Right hindlimb (tissue), 1 donor: ENCODE results near the gene PHACTR1.
A peak's percentile ranks its signal among the peaks of the same experiment; 100 is the strongest.

Experiments
- DNase-seq: peaks from one replicate; pipeline ENCODE4 v3.0.0-alpha.2; 2018

PHACTR1 gene

DNA sequence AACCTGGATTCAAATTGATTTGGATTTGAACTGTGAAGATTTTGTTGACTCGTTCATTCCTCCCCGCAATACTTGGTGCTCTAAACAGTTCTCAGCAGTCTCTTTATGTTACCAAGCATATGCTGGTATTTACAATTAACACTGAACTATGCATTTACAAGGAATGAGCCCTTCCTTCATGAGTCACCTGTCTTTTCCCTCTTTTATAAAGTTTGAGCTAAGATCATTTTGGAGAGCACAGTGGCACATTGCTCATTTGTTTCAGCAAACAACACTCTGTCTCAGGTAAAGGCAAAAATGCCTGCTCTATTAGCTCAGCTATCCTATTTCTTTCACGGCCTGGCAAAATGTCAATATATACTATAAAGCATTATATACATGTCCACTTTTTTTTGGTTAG lies 285.4 kb downstream of the PHACTR1 start:
- no peak for DNase-seq

DNA sequence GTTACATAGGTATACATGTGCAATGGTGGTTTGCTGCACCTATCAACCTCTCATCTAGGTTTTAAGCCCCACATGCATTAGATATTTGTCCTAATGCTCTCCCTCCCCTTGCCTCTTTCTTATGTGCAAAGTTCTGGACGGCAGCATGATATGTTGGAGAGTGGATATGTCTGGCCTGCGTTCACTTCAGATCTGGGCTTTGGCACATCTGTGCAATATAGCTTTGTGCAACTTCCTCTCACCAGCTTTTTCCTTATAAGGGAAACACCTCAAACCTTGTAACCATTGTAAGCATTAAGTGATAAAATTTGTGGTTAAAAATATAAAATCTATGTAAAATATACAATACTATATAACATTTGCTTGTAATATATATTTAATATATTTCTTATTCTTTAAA lies 288.0 kb downstream of the PHACTR1 start:
- no peak for DNase-seq

DNA sequence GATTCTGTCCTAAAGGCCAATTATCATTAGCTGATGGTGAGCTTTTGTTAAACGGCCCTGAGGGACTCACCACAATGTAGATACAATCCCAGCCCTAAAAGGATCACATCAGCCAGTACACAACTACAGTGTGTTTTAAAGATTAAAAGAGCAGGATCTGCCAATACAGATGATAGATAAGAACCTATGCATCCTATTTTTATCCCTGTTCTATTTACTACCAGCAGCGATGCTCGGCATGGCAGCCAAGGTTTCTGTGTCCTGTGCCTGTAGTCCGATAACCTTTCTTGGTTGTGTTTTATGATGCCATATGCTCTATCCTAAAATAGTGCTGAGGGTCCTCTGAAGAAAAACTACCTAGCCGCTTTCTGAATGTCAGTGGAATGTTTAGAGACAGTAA lies 289.4 kb downstream of the PHACTR1 start:
- no peak for DNase-seq

DNA sequence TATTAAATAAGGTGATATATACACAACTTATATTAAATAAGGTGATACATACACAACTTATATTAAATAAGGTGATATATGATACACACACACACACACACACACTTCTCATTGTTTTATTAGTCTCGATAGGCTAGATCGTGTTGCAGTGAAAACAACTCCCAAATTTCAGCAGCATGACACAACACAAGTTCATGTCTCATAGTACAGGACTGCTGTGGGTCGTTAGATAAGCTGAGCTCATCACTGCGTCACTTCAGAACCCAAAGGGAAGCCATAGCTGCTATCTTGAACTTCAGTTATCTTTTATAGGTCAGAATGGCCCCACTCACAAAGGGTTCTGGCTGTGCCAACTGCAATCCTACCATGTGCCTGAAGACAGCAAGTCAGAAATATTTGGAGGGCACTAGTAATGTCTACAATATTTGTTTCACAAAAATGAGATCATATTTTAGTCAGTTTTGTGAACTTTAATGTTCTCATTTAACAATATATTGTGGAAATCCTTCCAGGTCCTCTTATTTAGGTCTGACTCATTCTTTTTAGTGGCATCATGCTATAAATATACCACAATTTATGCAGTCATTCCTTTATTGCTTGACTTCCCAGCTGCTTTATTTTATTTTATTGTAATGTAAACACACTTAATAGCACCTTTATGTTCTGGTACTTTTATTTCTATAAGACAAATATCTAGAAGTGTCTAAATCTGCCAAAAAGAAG lies 290.2 kb downstream of the PHACTR1 start:
- no peak for DNase-seq

DNA sequence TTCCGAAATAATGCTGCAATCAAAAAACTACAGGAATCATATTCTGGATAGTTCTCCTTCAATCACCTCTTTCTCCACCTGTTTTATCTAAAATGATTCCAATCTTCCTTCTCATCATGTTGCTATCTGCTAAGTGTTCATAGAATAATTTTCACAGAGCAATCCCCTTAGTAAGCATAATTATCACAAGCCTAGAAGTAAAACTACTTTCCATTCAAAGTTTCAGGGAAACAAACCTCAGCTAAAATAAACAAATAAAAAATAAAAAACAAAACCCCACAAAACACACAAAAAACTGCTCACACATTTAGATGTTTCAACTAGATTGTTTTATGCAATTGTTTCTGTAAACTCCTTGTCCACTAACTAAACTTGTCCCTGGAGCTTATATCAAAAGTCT lies 291.2 kb downstream of the PHACTR1 start:
- DNase-seq, result no peak

DNA sequence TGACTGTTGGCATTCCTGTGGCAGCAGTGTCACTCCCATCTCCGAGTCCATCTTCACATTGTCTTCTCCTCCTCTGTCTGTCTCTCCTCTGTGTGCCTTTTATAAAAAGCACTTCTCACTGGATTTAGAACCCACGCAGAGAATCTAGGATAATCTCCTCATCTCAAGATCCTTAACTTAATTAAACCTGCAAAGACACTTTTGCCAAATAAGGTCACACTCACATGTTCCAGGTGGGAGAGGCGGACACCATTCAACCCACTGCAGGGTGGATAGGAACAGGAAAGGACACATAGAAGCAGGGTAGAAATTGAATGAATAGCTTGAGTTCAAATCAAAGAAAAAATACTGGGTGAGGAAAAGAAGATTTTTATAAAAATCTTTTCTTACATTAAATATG lies 292.5 kb downstream of the PHACTR1 start:
- no peak for DNase-seq

DNA sequence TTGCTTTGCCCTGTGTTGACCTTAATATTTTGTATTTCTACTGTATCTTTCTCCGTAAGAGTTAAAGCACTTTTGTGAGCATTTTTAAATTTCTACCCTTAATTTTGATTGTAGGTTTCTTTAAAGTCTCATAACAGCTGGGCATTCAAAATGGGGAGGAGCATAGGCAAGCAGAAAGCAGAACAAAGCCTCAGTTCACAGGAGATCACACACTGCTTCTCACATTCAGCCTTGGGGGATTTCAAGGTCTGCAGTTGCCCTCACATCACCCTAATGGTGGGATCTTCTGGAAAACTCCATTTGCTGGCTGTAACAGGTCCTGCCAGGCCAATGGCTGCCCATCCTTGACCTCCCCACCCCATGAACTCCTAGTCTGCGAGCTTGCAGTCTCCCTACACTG lies 292.9 kb downstream of the PHACTR1 start:
- no peak for DNase-seq

DNA sequence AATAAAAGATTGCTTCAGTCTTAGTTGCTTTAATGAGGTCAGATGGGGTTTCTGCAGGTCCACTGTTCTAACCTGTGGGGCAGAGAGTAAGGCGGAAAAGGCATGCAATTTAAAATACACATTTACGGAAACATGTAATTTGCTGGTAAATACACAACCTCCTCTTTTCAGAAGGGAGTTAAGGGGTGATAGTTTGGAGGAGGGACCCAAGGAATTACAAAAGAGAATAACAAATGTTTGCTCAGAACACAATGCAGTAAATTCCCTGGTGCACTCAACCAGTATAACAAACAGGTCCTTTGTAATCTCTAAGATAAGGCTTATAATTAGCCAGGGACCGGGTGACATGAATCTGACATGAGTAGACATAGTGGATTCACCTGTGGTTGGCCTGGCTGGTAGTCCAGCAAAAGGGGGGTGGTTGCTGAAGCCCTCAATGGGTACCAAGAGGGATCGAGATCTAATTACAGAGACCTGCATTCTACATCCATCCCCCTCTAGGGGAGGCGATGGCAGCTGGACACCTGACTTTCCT lies 295.1 kb downstream of the PHACTR1 start:
- no peak for DNase-seq

DNA sequence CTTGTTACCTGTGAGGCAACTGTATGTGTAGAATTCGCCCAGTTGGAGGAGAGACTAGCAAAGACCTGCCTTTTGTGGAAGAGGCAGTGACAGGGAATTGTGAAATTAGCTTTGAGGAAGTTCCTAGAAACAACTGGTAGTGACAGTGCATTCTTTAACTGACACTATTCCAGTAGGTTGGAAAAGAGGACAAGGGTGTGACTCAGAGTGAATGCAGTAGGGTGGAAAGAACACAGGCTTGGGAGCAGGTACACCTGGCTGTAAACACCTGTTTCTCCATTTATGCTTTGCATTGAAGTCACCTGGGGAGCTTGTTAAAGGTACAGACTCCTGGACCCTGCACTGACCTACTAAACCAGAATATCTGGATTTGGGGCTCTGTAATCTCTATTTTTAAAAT lies 295.7 kb downstream of the PHACTR1 start:
- no peak for DNase-seq

DNA sequence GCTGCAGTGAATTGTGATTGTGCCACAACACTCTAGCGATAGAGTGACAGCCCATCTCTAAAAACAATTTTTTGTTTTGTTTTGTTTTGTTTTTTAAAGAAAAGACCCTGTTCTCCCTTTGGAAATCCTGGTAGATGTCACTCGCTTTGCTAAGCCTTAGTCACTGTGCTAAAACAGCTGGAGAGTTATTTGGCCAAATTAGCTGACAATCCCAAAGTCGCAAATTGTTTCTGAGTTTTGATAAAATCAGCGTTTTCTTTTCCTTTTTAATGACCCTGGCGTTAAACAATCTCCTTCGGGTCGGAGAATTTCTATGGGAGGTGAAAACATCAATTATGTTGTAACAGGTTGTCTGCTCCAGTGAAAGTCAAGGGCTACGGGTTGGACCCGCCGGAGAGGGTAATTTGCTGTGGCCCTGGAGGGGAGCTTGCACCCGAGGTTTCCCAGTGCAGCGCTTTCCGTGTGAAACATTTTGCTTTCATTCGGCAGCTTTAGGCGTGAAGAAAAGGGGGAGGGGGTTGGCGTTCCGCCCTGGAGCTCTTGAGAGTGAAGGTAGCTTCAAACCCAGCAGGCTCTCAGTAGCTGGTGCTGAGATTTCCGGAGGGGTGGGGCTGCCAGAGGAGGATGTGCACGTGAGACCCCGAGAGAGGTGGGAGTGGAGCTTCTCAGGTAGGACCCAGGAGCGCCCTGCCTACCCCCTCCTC lies 296.6 kb downstream of the PHACTR1 start:
- DNase-seq, result peak; percentile 39

DNA sequence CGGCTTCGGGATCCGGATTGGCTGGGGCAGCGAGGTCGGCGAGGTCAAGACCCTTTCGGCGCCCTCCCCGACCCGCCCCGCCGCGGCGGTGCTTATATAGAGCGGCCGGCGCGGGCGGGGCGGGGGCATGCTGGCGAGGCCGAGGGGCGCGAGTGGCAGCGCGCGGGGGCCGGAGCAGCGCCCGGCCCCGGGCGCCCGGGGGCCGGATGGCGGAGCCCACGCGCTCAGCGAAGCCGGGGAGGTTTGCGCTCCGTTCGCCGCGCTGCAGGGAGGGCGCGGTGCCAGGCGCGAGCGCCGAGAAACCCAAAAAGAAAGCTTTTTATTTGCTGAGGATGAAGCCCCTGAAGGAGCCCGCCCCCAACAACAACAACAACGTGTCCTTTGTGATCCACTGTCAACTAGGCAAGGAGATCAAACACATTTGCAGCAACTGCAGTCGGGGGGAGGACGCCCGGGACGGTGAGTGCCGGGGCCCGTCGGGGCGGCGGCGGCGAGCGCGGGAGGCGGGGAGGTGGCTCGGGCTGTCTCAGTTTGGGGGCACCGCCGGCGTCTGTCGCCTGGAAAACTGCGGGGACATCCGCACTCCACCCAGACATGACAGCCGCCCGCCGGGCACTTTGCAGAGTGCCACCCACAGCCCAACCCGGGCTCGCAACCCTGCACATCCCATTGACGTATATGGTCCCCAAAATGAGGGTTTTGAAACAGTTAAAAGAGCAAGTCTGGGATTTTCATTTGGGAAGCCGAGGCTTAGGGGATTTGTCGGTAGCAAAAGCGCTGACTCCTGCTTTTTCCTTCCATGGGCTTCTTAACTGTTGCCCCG lies 297.3 kb downstream of the PHACTR1 start:
- DNase-seq, result peak; percentile 42

DNA sequence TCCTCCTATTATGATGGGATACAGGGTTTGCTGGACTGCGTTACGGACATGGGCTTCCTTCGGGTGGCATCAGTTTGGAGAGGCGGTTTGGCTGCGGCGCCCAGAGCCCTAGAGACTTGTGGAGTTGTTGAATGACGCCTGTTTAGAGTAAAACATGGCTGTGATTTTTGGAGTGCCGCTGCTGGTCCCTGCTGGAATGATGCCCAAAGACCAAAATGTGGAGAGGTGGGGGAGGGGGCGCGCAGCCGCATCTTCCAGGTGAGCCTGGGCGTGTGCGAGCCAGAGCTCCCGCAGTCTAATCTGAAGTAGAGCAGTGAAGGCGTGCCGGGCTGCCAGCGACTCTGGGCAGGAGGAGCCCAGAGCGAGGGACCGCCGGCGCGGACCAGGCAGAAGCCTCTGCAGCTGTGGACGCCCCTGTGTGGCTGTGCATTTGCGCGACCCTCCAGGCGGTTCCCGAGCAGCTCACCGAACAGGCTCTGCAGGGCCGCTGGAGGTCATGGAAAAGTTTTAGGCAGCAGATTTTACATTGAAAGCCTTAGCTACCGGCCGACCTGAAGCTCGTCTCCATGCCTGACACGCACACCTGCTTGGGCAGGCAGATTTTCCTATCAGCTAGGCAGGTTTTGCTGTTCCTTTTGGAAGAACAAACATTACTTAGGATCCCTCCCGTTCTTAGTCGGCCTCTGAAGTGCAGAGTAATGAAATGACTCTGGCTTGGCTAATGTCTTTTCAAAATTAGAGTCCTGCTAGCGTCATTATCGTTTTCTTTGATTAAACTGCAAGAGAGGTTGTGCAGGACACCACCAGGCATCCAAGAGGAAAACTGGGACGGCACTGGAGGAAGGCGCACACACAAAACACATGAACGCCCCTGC lies 298.2 kb downstream of the PHACTR1 start:
- DNase-seq, result peak; percentile 24

DNA sequence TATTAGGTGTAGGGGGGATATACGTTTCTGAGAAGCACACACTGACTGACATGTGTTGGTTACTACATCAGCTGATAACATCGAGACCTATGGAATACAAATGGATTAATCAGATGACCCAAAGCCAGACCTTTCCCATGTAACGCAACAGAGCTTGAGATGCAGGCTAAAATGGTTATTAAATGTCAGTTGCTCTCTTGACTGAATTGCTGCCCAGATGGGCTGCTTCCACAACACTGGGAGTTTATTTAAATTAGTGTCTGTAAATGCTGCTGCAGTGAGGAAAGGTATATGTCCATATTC lies 298.8 kb downstream of the PHACTR1 start:
- DNase-seq, result no peak

DNA sequence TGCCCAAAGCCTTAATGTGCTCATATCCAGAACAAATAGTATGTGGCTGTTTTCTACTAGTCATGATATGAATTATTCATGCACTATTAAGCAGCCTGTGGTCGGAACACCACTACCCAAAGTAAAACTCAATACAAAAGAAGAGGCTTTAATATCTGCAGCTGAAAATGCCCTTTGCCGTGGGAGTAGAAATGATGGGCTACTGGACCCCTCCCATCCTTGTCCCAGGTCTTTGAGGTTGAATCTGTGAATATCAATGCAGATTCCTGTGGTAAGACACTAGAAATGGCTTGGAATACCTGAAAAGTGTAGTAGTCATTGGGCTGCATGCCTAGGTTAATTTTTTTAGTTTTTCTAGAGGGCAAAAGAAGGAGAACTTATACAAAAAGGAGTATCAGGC lies 308.0 kb downstream of the PHACTR1 start:
- no peak for DNase-seq

DNA sequence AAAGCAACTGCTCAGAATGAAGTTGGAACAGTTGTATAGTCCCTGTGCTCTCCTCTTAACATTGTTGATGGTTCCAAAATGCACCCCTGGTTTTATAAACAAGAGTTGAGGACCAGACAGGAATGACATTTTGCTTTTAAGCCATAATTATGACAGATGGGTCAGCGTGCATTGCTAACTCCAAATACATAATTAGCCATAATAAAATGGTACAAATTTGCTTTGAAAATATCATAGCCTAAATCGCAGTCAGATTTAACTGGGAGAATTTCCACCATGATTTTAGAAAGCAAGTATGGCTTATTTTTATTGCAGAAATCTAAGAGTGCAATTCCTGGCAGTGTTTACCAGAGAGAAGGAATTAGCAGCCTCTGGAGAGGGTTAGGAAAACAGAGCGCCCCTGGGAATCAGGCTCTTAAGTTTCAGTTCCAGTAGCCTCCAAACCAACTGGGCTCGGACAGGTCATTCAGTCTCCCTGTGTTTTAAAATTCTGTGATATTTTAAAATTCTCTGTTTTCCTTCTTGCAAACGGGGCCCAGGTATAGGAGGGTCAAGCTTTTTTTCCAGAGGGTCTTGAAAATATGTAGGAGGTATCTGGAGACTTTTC lies 309.4 kb downstream of the PHACTR1 start:
- DNase-seq, result no peak

DNA sequence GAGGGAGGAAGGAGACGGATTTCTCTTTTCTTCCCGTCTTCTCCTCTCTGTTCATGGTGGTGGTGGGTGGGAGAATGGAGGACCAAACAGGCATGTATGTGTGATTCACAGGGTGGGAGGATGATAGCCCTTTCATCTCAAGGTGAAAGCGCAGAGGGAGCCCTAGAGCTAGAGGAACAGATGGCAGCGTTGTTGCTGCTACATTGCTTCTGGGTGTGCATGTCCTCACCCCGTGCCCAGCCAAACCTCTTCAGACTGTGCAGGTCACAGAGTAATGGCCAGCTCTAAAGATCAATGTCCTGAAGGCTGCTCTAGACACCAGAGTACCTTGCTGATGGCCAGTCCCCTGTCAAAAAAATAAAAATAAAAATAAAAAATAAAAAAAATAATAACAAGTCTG lies 310.0 kb downstream of the PHACTR1 start:
- no peak for DNase-seq

DNA sequence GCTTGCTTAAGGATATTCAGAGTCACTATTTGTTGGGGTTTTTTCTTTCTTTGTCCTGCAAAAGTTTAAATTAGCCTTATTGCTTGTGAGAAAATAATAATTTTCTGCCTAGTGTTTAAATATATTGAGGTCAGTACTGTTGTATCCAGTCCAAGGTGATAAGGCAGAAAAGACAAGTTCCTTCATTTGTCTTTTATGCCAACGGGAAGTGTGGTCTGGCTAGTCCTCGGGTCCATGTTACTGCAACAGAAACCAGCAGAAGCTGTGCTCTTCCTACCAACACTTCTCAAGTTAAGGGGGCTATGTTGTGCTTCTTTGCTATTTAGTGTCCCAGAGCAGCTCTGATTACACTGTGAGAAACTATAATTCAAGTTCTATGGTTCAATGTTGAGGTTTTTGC lies 310.6 kb downstream of the PHACTR1 start:
- DNase-seq, result no peak

DNA sequence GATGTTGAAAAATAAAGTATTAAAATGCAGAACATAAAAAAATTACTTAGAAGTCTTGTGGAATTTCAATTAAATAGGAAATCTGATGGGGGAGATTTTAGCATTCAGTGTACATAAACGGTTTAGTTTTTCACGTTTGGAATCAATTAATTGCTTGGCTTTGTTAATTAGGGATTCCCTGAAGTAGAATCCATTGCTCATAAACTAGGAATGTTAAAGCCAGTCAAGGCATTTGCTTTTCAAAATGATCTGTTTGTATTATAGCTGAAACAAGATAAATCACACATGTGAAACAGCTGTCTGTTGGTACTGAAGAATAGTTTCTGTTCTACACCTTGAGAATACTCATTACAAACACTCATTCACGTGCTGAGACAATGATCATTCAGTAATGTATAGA lies 313.8 kb downstream of the PHACTR1 start:
- DNase-seq, result no peak

DNA sequence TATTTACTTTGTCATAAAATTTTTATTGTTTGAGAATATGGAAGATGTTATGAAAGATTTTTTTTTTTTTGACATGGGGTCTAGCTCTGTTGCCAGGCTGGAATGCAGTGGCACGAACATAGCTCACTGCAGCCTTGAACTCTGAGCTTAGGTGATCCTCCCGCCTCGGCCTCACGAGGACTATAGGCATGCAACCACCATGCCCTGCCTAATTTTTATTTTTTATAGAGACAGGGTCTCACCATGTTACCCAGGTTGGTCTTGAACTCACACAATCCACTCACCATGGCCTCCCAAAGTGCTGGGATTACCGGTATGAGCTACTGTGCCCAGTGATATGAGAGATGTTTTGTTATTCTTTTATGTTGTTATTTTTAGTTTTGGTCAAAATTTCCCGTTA lies 316.0 kb downstream of the PHACTR1 start:
- no peak for DNase-seq

DNA sequence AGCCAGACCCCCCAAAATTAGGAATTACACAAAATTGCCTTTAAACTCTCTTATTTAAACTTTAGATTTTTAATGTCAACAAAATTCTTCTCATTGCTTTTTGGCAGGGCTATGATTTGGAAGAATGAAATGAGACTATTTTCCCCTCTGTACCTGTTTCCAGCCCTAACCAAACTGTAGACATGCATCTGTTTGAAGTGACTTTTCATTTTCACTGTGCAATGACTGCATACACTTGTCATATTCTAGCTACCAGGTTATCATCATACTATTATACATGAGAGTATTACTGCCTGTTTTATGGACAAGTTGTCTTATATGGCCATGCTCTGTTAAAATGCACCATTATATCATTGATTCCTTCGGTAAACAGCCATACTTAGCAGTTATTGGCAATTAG lies 316.6 kb downstream of the PHACTR1 start:
- DNase-seq, result no peak

DNA sequence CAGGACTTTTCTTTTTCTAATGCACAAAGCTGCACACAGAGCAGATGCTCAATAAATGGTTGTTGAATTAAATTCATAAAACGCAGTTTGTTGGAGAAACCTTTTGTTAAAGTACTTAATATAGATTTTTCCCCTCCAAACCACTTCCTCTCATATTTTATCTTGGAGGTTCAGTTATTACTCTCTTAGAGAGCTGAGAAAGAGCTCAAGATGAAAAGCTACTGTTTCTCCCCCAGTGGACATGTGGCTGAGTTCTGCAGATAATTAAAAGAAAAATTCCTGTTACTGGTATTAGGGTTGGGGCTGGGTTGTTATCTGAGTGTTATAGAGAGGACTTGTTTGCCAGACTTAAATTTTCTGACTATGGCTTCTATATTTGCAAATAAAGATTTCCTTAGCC lies 317.7 kb downstream of the PHACTR1 start:
- no peak for DNase-seq

DNA sequence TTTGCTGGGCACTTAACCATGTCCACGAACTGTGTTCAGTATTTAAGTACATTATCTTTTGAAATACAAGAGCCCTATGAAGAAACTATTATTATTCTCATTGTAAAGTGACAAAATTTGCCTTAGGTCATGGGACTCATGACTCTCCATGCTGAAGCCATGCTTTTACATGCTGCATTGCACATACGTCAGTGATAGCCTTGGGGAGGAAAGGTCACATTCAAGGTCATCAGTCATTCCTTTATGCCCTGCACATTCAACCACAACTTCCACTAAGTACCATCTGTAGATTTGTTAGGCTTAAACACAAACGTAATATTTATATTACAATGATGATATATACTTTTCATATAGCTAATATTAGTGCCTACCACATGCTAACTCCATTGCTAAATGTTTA lies 319.0 kb downstream of the PHACTR1 start:
- no peak for DNase-seq
